ENCODE results near the gene MED12. TPM values are rescaled to one million over a fixed set of nuclear protein-coding genes. Genes with fewer than 3 reads are reported as not detected.
A peak's percentile ranks its signal among the peaks of the same experiment; 100 is the strongest.

The MED12 gene
- total RNA-seq, 1 experiment from 2014 or later: 51.6 TPM

DNA sequence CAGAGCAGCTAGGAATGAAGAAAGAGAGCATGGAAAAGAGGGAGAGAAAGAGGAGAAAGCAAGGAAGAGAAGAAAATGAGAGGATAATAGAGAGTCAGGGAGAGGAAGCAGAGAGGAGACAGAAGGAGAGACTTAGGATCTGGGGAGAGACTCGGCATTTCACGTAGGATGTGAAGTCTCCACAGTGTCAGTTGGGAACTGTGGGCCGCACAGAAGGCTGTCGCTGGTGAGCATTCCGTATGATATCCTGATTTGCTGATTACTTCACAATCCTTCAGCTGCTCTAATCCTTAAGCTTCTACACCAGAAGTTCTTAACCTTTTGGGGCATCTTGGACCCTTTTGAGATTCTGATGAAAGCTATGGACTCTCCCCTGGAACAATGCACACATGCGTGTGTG, 40.2 kb downstream of the MED12 start:
- no peak overlapping the region for H3K4me3 ChIP-seq (ENCODE audit: low read depth, low read length, poor library complexity, severe bottlenecking)
- no peaks in the 10 kb centered on the region for H3K4me1 ChIP-seq (ENCODE audit: insufficient read depth, low read length, poor library complexity, severe bottlenecking)
- no peak for DNase-seq (ENCODE audit: low spot score)
- no peaks in the 10 kb centered on the region for H3K9me3 ChIP-seq (ENCODE audit: low read depth, low read length, poor library complexity, severe bottlenecking)
- no TSS peak for BruUV-seq (replicated peaks)
- H3K27ac ChIP-seq (ENCODE audit: low read depth, low read length, poor library complexity, severe bottlenecking): no peak overlapping the region
- no peaks in the 10 kb centered on the region for H3K27me3 ChIP-seq (replicated peaks; ENCODE audit: insufficient read depth, low read depth, low read length, poor library complexity)
- H3K36me3 ChIP-seq (ENCODE audit: insufficient read depth, low read length, poor library complexity, severe bottlenecking): no peaks in the 10 kb centered on the region
- CTCF ChIA-PET: no interaction called here
- no peak for TF ChIP-seq CTCF (conservative IDR thresholded peaks at IDR 0.05; ENCODE audit: low read depth, low read length)
- TF ChIP-seq EZH2 (IDR thresholded peaks at IDR 0.05; ENCODE audit: borderline replicate concordance, low read depth, low read length, poor library complexity, severe bottlenecking): no peak
- POLR2A ChIA-PET (ENCODE audit: low non-redundant PET): no interaction called here
- intact Hi-C loops (cut with micrococcal nuclease; ENCODE audit: unreplicated experiment): no loop called here

DNA sequence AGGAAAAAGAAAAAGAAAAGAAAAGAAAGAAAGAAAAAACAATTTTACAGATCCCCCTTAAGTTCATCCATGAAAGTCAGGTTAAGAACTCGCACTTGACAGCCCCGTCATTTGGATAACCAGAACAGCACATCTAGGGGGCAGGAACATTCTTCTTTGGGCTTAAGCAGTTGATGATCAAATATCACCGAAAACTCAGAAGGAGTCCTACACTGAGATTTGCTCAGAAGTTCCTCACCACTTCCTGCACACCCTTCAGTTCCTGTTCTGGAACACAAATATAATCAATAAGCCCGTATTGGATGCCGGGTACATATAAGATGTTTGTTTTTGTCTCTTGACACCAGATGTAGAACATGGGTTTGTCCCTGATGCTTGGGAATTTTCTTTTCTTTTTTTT, 40.9 kb downstream of the MED12 start:
- Histone ChIP-seq H3K36me3 (ENCODE audit: insufficient read depth, low read length, poor library complexity, severe bottlenecking) (no peaks in the 10 kb centered on the region), H3K9me3 (ENCODE audit: low read depth, low read length, poor library complexity, severe bottlenecking) (no peaks in the 10 kb centered on the region), H3K4me3 (ENCODE audit: low read depth, low read length, poor library complexity, severe bottlenecking) (no peak overlapping the region), H3K4me1 (ENCODE audit: insufficient read depth, low read length, poor library complexity, severe bottlenecking) (no peaks in the 10 kb centered on the region), H3K27ac (ENCODE audit: low read depth, low read length, poor library complexity, severe bottlenecking) (no peak overlapping the region), H3K27me3 (replicated peaks; ENCODE audit: insufficient read depth, low read depth, low read length, poor library complexity) (no peaks in the 10 kb centered on the region)
- no peak for DNase-seq (ENCODE audit: low spot score)
- TF ChIP-seq EZH2 (IDR thresholded peaks at IDR 0.05; ENCODE audit: borderline replicate concordance, low read depth, low read length, poor library complexity, severe bottlenecking) (no peak), CTCF (conservative IDR thresholded peaks at IDR 0.05; ENCODE audit: low read depth, low read length) (no peak)
- no TSS peak for BruUV-seq (replicated peaks)
- intact Hi-C loops (cut with micrococcal nuclease; ENCODE audit: unreplicated experiment): no loop called here
- CTCF ChIA-PET: no interaction called here
- POLR2A ChIA-PET (ENCODE audit: low non-redundant PET): no interaction called here

DNA sequence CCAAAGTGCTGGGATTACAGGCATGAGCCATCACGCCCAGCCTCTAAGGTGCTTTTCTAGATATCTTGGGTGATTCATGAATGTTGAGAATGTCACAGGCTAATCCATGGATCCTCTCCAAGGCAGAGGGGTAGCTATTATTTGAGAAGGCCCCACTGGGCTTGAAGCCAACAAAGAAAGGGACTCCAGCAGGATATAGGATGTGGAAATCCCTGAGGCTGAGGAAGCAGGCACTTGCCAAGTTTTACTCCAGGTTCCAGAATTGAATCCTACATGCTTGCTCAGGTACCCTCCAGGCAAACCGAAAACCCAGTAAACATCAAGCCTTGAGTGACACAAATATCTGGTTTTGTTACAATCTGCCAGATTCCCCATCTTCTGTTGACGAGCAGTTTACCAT, 42.1 kb downstream of the MED12 start:
- TF ChIP-seq CTCF (conservative IDR thresholded peaks at IDR 0.05; ENCODE audit: low read depth, low read length): no peak
- TF ChIP-seq EZH2 (IDR thresholded peaks at IDR 0.05; ENCODE audit: borderline replicate concordance, low read depth, low read length, poor library complexity, severe bottlenecking): no peak
- POLR2A ChIA-PET (ENCODE audit: low non-redundant PET): no interaction called here
- no peak overlapping the region for H3K4me3 ChIP-seq (ENCODE audit: low read depth, low read length, poor library complexity, severe bottlenecking)
- DNase-seq (ENCODE audit: low spot score): peak; percentile 29
- no peak overlapping the region for H3K27ac ChIP-seq (ENCODE audit: low read depth, low read length, poor library complexity, severe bottlenecking)
- no TSS peak for BruUV-seq (replicated peaks)
- H3K9me3 ChIP-seq (ENCODE audit: low read depth, low read length, poor library complexity, severe bottlenecking): no peaks in the 10 kb centered on the region
- CTCF ChIA-PET: no interaction called here
- H3K36me3 ChIP-seq (ENCODE audit: insufficient read depth, low read length, poor library complexity, severe bottlenecking): no peaks in the 10 kb centered on the region
- intact Hi-C loops (cut with micrococcal nuclease; ENCODE audit: unreplicated experiment): no loop called here
- no peaks in the 10 kb centered on the region for H3K27me3 ChIP-seq (replicated peaks; ENCODE audit: insufficient read depth, low read depth, low read length, poor library complexity)
- no peaks in the 10 kb centered on the region for H3K4me1 ChIP-seq (ENCODE audit: insufficient read depth, low read length, poor library complexity, severe bottlenecking)

Measured in A673 (cell line).